ENCODE data around the gene WDR88.
"Not testable (repeated sequence)": the region's sequence is repeated elsewhere in the genome, so short reads cannot be mapped to it uniquely, and the experiment has no call there.

The WDR88 gene

DNA sequence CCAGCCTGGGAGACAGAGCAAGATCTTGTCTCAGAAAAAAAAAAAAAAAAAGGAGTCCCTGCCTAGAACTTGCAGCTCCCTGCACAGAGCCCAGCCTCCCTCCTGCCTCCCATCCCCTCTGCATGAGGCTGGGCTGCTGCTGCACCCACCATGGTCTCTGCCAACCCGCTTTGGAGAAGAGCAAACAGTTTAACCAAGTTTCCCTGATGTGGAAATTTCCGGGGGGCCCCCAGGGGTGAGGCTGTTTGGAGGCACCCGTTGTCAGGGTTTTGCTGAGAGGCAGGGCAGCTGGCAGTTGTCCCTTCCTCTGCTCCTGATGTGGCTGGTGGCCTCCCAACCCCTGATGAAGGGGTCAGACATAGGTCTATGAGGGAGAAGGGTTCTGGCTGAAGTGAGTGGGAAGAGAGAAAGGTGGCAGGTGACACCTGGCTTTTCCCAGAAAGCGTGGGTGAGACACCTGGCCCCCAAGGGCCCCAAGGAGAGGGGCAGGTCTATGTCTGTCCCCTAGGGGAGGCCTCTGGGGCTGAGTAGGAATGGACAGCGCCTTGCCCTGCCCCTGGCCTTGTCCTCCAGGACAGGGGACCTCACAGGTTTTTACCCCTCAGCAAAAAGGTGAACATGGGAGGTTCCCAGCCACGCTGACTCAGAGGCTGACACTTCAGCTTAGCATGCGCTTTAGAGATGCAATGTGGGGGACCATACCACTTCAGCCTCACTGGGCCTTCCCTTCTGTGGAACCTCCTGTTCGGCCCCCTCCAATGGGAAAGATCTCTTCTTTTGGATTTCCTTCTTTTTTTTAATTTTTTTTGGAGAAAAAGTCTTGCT lies 67.7 kb downstream of the WDR88 start:
- no peak for DNase-seq

DNA sequence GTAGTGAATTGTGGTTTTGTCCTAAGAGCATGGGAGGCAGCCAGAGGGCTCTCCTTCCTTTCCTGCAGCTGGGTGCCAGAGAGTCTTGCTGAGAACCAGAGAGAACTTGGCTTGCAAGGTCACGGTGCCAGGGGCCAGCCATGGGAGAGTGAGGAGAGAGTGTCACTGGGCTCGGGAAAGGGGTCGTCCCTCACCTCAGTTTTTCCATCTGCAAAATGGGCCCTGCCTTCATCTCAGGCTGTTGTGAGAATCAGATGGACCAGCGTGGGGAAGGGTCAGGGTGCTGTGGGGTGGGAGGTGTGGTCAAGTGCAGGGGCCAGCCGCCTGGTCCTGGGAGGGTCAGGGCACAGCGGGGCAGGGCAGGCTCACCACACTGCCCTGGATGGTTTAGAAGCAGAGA lies 69.6 kb downstream of the WDR88 start:
- no peak for DNase-seq

GRCh38 chr19:33201886-33202545 lies 70.1 kb downstream of the WDR88 start:
- no peak for DNase-seq

DNA sequence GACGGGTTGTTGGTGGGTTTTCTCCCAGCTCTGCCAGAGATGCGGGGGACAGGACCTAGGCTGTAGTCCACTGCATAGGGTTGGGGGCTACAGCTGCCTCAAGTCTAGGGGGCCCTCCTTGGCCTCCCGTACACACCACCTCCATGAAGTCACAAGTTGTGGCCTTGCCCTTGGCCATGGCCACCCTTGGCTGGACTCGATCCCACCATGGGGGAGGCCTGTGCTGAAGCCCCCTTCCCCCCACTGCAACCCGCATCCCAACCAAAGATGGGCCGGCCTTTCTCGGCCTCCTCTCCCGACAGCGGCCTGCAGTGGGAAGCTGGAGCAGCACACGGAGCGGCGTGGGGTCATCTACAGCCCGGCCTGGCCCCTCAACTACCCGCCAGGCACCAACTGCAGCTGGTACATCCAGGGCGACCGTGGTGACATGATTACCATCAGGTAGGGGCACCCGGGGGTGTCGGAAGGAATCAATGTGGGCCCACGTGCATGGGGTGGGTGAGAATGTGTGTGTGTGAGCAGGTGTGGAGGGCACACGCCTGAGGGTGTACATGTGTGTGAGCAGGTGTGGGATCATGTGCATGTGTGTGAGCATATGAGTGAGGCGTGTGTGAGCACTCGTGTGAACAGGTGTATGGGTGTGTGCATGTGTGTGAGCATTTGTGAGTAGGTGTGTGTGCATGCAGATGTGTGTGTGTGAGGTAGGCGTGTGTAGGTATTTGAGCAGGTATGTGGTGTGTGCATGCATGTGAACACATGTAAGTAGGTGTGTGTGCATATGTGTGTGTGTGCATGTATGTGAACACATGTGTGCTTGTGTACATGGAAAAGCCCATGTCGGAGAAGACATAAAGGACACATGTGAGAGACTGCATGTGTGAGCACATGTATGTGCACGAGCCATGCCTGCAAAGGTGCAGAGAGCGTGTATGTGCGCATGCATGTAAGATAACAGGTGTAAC lies 70.9 kb downstream of the WDR88 start:
- no peak for DNase-seq

DNA sequence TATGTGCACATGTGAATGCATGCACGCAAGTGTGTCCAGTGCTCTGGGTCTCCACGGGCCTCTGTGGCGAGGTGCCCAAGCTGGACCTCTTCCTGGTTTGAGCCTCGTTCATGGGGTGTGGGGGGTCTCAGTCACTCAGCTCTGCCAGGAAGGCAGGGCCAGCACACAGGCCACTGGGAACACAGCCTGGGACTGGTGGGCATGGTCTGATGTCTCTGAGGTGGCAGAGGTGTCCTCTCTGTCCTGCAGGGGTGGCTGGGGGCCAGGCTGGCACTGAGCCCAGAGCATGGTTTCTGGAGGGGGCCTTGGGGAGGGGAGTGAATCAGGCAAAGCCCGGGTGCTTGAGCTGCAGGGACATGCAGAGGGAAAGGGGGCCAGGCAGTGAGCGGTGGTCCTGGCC lies 71.6 kb downstream of the WDR88 start:
- DNase-seq, result no peak

DNA sequence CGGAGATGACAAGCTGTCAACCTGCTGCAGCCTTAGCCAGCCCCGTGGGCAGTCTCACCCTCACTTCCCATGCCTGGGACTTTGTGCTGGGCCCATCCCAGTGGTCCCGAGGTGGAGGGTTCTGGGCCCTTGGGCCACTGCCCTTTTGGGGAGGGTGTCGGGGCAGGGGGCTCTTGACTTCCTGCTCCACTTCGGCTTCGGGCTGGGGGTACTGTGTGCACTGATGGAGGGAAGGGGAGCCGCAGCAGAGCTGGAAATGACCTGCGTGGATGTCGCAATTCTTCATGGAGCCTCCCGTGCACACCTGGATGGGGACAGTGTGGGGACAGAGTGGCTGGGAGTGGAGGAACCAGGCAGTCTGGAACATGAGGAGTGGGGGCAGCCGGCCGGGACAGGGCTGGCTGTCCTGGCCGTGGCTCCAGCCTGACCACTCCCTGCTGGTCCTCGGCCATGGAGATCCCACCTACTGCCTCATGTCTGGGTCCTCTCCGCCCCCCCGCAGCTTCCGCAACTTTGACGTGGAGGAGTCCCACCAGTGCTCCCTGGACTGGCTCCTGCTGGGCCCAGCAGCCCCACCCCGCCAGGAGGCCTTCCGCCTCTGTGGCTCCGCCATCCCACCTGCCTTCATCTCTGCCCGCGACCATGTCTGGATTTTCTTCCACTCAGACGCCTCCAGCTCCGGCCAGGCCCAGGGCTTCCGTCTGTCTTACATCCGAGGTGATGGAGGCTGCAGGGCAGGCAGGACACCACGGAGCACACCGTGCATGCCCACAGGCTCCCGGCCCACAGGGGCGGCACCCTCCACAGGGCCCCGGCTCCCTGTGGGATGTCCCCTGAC lies 72.4 kb downstream of the WDR88 start:
- DNase-seq, result no peak

DNA sequence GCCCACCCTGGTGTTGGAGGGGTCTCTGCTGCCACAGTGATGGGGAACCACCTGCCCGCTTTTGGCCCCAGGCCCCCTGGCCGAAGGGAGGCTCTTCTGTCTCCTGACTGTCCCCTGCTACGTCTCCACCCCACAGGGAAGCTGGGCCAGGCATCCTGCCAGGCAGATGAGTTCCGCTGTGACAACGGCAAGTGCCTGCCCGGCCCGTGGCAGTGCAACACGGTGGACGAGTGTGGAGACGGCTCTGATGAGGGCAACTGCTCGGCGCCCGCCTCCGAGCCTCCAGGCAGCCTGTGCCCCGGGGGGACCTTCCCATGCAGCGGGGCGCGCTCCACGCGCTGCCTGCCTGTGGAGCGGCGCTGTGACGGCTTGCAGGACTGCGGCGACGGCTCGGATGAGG lies 73.2 kb downstream of the WDR88 start:
- no peak for DNase-seq

DNA sequence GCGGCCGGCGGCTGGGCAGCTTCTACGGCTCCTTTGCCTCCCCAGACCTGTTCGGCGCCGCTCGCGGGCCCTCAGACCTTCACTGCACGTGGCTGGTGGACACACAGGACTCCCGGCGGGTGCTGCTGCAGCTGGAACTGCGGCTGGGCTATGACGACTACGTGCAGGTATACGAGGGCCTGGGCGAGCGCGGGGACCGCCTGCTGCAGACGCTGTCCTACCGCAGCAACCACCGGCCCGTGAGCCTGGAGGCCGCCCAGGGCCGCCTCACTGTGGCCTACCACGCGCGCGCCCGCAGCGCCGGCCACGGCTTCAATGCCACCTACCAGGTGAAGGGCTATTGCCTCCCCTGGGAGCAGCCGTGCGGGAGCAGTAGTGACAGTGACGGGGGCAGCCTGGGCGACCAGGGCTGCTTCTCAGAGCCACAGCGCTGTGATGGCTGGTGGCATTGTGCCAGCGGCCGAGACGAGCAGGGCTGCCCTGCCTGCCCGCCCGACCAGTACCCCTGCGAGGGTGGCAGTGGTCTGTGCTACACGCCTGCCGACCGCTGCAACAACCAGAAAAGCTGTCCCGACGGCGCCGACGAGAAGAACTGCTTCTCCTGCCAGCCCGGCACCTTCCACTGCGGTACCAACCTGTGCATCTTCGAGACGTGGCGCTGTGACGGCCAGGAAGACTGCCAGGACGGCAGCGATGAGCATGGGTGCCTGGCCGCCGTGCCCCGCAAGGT lies 73.8 kb downstream of the WDR88 start:
- no peak for DNase-seq

DNA sequence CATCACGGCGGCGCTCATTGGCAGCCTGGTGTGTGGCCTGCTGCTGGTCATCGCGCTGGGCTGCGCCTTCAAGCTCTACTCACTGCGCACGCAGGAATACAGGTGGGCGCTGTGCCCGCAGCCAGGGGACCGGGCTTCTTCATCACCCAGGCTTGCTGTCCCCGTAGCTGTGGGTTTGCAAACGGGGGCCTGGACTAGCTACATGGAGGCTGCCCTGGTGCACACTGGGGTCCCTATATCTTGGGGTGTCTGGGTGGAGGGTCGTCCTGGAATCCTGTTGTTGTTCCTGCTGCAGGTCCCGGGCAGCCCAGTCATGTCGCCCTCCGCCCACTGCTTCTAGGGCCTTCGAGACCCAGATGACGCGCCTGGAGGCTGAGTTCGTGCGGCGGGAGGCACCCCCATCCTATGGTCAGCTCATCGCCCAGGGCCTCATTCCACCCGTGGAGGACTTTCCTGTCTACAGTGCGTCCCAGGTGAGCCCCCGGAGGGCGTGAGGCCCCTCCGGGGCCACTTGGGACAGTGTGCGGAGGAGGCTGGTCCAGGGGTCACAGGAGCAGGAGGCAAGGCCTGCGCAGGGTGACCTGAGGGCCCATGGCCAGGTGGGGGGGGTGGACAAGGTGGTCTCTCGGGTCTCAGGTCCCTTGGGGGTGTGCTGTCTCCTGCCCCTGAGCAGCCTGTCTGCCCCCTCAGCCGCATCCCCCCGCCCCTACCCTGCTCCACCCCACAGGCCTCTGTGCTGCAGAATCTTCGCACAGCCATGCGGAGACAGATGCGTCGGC lies 74.5 kb downstream of the WDR88 start:
- no peak for DNase-seq

DNA sequence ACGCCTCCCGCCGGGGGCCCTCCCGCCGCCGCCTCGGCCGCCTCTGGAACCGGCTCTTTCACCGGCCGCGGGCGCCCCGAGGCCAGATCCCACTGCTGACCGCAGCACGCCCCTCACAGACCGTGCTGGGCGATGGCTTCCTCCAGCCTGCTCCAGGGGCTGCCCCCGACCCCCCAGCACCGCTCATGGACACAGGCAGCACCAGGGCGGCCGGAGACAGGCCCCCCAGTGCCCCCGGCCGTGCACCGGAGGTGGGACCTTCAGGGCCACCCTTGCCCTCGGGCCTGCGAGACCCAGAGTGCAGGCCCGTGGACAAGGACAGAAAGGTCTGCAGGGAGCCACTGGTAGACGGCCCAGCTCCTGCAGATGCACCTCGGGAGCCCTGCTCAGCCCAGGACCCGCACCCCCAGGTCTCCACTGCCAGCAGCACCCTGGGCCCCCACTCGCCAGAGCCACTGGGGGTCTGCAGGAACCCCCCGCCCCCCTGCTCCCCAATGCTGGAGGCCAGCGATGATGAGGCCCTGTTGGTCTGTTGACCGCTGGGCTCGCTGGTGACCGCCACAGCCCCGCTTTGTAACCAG lies 75.2 kb downstream of the WDR88 start:
- DNase-seq, result no peak

DNA sequence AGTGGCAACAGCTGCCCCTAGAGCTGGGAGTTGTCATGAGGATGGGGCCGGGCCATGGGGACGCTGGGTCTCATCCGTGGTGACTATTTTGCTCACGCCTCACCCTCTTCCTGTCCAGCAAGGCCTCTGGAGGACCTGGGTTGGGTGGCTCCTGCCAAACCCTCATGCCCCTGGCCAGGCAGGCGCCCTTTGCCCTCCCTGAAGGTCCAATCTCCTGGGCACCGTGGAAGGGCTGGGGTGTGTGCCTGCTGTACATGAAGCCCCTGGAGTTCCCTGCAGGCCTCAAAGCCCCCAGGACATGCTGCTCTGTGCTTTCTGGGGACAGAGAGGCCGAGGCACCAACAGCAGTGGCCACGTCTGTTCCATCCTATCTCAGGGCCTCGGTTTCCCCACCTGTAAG lies 76.0 kb downstream of the WDR88 start:
- DNase-seq, result no peak

GRCh38 chr19:33208371-33208895 lies 76.5 kb downstream of the WDR88 start:
- no peak for DNase-seq

- DNase-seq, result no peak
These were observed 77.3 kb downstream of the WDR88 start for GRCh38 chr19:33208904-33209849.

- not testable (repeated sequence) for DNase-seq
These were observed 77.9 kb downstream of the WDR88 start for GRCh38 chr19:33209850-33210230.

DNA sequence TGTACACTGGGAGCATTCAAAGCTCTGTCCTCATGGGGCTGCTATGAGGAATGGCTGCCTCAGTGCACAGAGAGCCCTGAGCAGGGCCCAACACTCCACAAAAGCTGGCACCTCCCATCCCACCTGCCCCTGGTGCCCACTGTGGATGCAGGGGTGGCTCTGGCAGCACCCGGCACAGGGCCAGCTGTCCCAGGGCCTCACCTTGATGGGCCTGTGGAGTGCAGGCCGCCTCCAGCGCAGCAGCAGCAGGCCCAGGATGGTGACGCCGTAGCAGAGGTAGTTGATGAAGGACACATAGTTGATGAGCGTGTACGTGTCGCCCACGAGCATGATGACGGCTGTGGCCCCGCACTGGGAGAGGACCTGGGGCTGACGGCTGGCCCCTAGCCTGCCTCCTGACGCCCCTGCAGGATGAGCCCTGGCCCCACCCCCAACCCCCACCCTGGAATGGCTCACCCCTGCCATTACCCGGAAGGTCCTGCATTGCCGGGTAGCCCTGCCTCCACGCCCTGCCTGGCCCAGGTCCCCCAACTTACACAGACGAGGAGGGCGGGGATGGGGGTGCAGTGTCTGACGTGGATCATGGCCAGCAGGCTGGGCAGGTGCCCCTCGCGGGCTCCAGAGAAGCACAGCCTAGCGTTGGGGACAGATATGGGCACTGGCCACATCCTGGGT lies 78.5 kb downstream of the WDR88 start:
- no peak for DNase-seq

DNA sequence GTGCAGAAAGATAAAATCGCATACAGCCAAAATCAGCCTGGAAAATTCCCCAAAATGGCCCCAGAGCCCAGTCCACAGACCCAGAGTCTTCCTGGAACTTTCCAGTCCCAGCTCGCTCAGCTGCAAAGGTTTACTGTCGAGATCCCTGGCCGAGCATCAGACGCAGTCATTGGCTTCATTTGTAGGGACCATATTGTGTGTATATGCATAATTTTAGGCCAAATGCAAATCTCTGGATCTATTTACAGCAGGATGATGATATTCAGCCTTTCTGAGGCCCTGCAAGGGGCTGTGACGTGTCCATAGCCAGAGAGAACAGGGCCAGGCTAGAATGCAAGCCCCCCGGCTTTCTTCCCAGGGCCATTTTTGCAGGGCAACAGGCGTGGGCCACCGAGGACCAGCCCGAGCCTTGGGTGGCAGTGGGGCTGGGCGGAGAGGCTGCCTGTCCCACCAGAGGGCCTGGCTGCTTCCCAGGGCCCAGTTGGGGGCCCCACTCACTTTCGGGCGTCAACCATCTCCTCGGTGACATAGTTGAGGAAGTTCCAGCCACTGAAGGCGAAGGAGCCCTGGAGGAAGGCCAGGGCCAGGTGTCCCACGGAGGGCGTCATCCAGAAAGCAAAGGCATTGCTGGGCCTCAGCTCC lies 80.0 kb downstream of the WDR88 start:
- no peak for DNase-seq

- no peak for DNase-seq
These were observed 80.7 kb downstream of the WDR88 start for GRCh38 chr19:33212436-33213172.
